IMR-90 (cell line): ENCODE results near the gene PRTG. TPM values are rescaled to one million over a fixed set of nuclear protein-coding genes. Genes with fewer than 3 reads are reported as not detected.

Experiments
- ATAC-seq: fragments of 200-7000 bp; cut with Tn5 transposase; 2 replicates; pipeline ENCODE4 v1.9.1; 2020; ENCODE audit warnings: low read depth, mild to moderate bottlenecking, moderate library complexity
- BruUV-seq: library from RNA; stranded (reverse); fragments of 400-500 nt; replicated peaks from 2 replicates; lab custom pipeline; 2021; lab: Mats Ljungman, UMichigan
- CTCF ChIA-PET: fragments of 300-600 bp; formaldehyde crosslinking; extraction: SDS; loops from one replicate; lab custom pipeline; 2021; ENCODE audit warnings: antibody characterized with exemption; lab: Yijun Ruan, JAX
- POLR2A ChIA-PET: fragments of 300-600 bp; sonication (Branson Sonifier 250); formaldehyde crosslinking; loops from one replicate; lab custom pipeline; 2022; ENCODE audit warnings: antibody characterized with exemption; ENCODE audit not compliant: unreplicated experiment; lab: Charles Lee
- DNase-seq: peaks from one replicate; pipeline ENCODE4 v3.0.0; 2013
- H2AFZ ChIP-seq: replicated peaks from 2 replicates; pipeline ENCODE3; 2013; ENCODE audit warnings: low read length, mild to moderate bottlenecking; ENCODE audit not compliant: poor library complexity
- H2AK5ac ChIP-seq: 2 replicates; pipeline ENCODE4 v1.6.1; 2013; ENCODE audit warnings: low read depth, low read length, inconsistent platforms
- H2AK9ac ChIP-seq: replicated peaks from 2 replicates; pipeline ENCODE3; 2013; ENCODE audit warnings: mild to moderate bottlenecking, low read depth, low read length, moderate library complexity; ENCODE audit not compliant: poor library complexity
- H2BK120ac ChIP-seq: 2 replicates; pipeline ENCODE4 v1.6.1; 2013; ENCODE audit warnings: low read depth, low read length, inconsistent platforms
- H2BK15ac ChIP-seq: 3 replicates; pipeline ENCODE4 v1.6.1; 2013; ENCODE audit warnings: low read depth, low read length, inconsistent platforms
- H2BK20ac ChIP-seq: 2 replicates; pipeline ENCODE4 v1.6.1; 2013; ENCODE audit warnings: low read depth, mild to moderate bottlenecking, inconsistent platforms, low read length, moderate library complexity
- H2BK5ac ChIP-seq: 2 replicates; pipeline ENCODE4 v1.6.1; 2013; ENCODE audit warnings: mild to moderate bottlenecking, low read depth, low read length, inconsistent platforms; ENCODE audit not compliant: poor library complexity, severe bottlenecking
- H3K14ac ChIP-seq: replicated peaks from 2 replicates; pipeline ENCODE4 v1.6.1; 2013; ENCODE audit warnings: low read depth, low read length, inconsistent platforms
- H3K18ac ChIP-seq: 2 replicates; pipeline ENCODE4 v1.6.1; 2013; ENCODE audit warnings: low read depth, low read length, control low read depth
- H3K23ac ChIP-seq: 2 replicates; pipeline ENCODE4 v1.6.1; 2013; ENCODE audit warnings: low read depth, low read length, inconsistent platforms
- H3K27ac ChIP-seq: 2 replicates; pipeline ENCODE4 v1.5.1; 2013; ENCODE audit warnings: mild to moderate bottlenecking, control low read depth, low read length; ENCODE audit not compliant: insufficient read depth
- H3K27me3 ChIP-seq: 2 replicates; pipeline ENCODE4 v1.6.1; 2013; ENCODE audit warnings: low read length; ENCODE audit not compliant: control insufficient read depth, insufficient read depth
- H3K36me3 ChIP-seq: 2 replicates; pipeline ENCODE4 v1.6.1; 2013; ENCODE audit warnings: low read length, mixed read lengths; ENCODE audit not compliant: control insufficient read depth, insufficient read depth
- H3K4ac ChIP-seq: 2 replicates; pipeline ENCODE4 v1.6.1; 2013; ENCODE audit warnings: low read depth, low read length, inconsistent platforms
- H3K4me1 ChIP-seq: 2 replicates; pipeline ENCODE4 v1.6.1; 2013; ENCODE audit warnings: low read length, mixed read lengths; ENCODE audit not compliant: control insufficient read depth, insufficient read depth
- H3K4me2 ChIP-seq: 2 replicates; pipeline ENCODE4 v1.6.1; 2013; ENCODE audit warnings: low read depth, mild to moderate bottlenecking, control low read depth, low read length, moderate library complexity
- H3K4me3 ChIP-seq: 2 replicates; pipeline ENCODE4 v1.5.1; 2013; ENCODE audit warnings: low read depth, mild to moderate bottlenecking, control low read depth, low read length, moderate library complexity; ENCODE audit not compliant: insufficient read depth
- H3K56ac ChIP-seq: 2 replicates; pipeline ENCODE4 v1.6.1; 2013; ENCODE audit warnings: low read length, inconsistent platforms; ENCODE audit not compliant: insufficient read depth; ENCODE audit errors: extremely low read depth
- H3K79me1 ChIP-seq, 2 experiments: 2 replicates each; pipeline ENCODE4 v1.6.1; 2013; ENCODE audit warnings: low read length in 2 of 2, inconsistent platforms in 1 of 2, low read depth in 1 of 2
- H3K9ac ChIP-seq: 2 replicates; pipeline ENCODE4 v1.6.1; 2013; ENCODE audit warnings: low read depth, low read length, control low read depth
- H3K9me1 ChIP-seq: 2 replicates; pipeline ENCODE4 v1.6.1; 2013; ENCODE audit warnings: low read length, inconsistent platforms; ENCODE audit not compliant: insufficient read depth
- H3K9me3 ChIP-seq: 2 replicates; pipeline ENCODE4 v1.6.1; 2013; ENCODE audit warnings: low read length; ENCODE audit not compliant: control insufficient read depth, insufficient read depth
- H4K20me1 ChIP-seq: 2 replicates; pipeline ENCODE4 v1.6.1; 2013; ENCODE audit warnings: low read length, inconsistent platforms; ENCODE audit not compliant: insufficient read depth
- H4K5ac ChIP-seq: 2 replicates; pipeline ENCODE4 v1.6.1; 2013; ENCODE audit warnings: mild to moderate bottlenecking, low read depth, low read length, control low read depth
- H4K8ac ChIP-seq, 2 experiments: 2 replicates each; pipeline ENCODE4 v1.6.1; 2013; ENCODE audit warnings: low read depth in 2 of 2, low read length in 2 of 2, control low read depth in 1 of 2, inconsistent platforms in 1 of 2
- H4K91ac ChIP-seq: 2 replicates; pipeline ENCODE4 v1.6.1; 2013; ENCODE audit warnings: low read depth, low read length, inconsistent platforms; ENCODE audit not compliant: insufficient read depth
- BHLHE40 ChIP-seq: fragments of 150-350 bp; IDR thresholded peaks from 2 replicates; pipeline ENCODE4 v1.6.1; 2016; ENCODE audit warnings: mild to moderate bottlenecking, low read depth, low read length
- CEBPB ChIP-seq: IDR thresholded peaks from 2 replicates; pipeline ENCODE4 v1.6.1; 2012; ENCODE audit warnings: low read depth, low read length, improper control_type of control experiment
- CHD1 ChIP-seq: IDR thresholded peaks from 2 replicates; pipeline ENCODE4 v1.6.1; 2012; ENCODE audit warnings: low read depth, low read length, improper control_type of control experiment
- FOS ChIP-seq: fragments of 150-350 bp; IDR thresholded peaks from 2 replicates; pipeline ENCODE4 v1.6.1; 2016; ENCODE audit warnings: low read depth, low read length
- MAFK ChIP-seq: IDR thresholded peaks from 2 replicates; pipeline ENCODE4 v1.6.1; 2012; ENCODE audit warnings: low read depth, low read length, improper control_type of control experiment
- MAZ ChIP-seq: IDR thresholded peaks from 2 replicates; pipeline ENCODE4 v1.6.1; 2012; ENCODE audit warnings: low read depth, mild to moderate bottlenecking, low read length, improper control_type of control experiment, moderate library complexity, borderline replicate concordance
- MXI1 ChIP-seq: IDR thresholded peaks from 2 replicates; pipeline ENCODE4 v1.6.1; 2012; ENCODE audit warnings: low read depth, mild to moderate bottlenecking, low read length, moderate library complexity, borderline replicate concordance
- NFE2L2 ChIP-seq: fragments of 150-350 bp; IDR thresholded peaks from 2 replicates; pipeline ENCODE4 v1.6.1; 2016; ENCODE audit warnings: low read depth, mild to moderate bottlenecking, low read length
- POLR2A ChIP-seq: IDR thresholded peaks from 2 replicates; pipeline ENCODE4 v1.6.1; 2012; ENCODE audit warnings: mild to moderate bottlenecking, low read depth, low read length
- RAD21 ChIP-seq: IDR thresholded peaks from 2 replicates; pipeline ENCODE4 v1.6.1; 2012; ENCODE audit warnings: low read length, improper control_type of control experiment
- RCOR1 ChIP-seq: IDR thresholded peaks from 2 replicates; pipeline ENCODE4 v1.6.1; 2012; ENCODE audit warnings: mild to moderate bottlenecking, low read length, improper control_type of control experiment; ENCODE audit not compliant: insufficient replicate concordance
- RFX5 ChIP-seq: IDR thresholded peaks from 2 replicates; pipeline ENCODE4 v1.8.0; 2012; ENCODE audit warnings: low read depth, mild to moderate bottlenecking, low read length, moderate library complexity
- SMC3 ChIP-seq: fragments of 150-350 bp; IDR thresholded peaks from 2 replicates; pipeline ENCODE4 v1.6.1; 2016; ENCODE audit warnings: low read depth, mild to moderate bottlenecking, antibody characterized with exemption, low read length, moderate library complexity
- WGBS, 2 experiments: methylation state at CpG; one replicate each; pipeline versions ENCODE4 v1.1.5 to v1.1.7; 2013; ENCODE audit warnings: missing lambda C conversion rate in 2 of 2; ENCODE audit not compliant: insufficient read length in 1 of 2; ENCODE audit errors: extremely low coverage in 2 of 2; 5-methylcytosine and 5-hydroxymethylcytosine counted together
- dilution Hi-C: fragments of 300-500 bp; cut with HindIII; formaldehyde crosslinking; loops from one replicate; pipeline ENCODE4 v1.14.3; 2018; ENCODE audit warnings: low sequenced_read_pairs; ENCODE audit not compliant: unreplicated experiment
- in situ Hi-C: fragments of 300-500 bp; cut with MboI; formaldehyde crosslinking; loops from 3 replicates; pipeline ENCODE4 v1.14.3; 2019; ENCODE audit warnings: low sequenced_read_pairs, inconsistent platforms, mixed read lengths
- intact Hi-C: fragments of 100-400 bp; cut with micrococcal nuclease; formaldehyde crosslinking; loops from 2 replicates; pipeline ENCODE4 v1.10.0; 2022
- polyA plus RNA-seq, 3 experiments: library from polyadenylated mRNA; depleted of rRNA; stranded (reverse); fragments of >200 nt; gene quantifications; 2 replicates each; pipeline ENCODE4 v1.2.3, GENCODE V29; 2012; ENCODE audit warnings: low replicate concordance in 1 of 3
- total RNA-seq: library from RNA; depleted of rRNA; stranded (reverse); fragments of >200 nt; gene quantifications from 2 replicates; pipeline ENCODE4 v1.2.3, GENCODE V29; 2012
- TF ChIP-seq, protein P1 (sequence below): conservative IDR thresholded peaks from 2 replicates; pipeline ENCODE4 v1.5.1; 2012; ENCODE audit warnings: mild to moderate bottlenecking, low read depth, low read length, improper control_type of control experiment
- TF ChIP-seq, protein P2 (sequence below): fragments of 150-350 bp; IDR thresholded peaks from 2 replicates; pipeline ENCODE4 v1.6.1; 2017; ENCODE audit warnings: mild to moderate bottlenecking, antibody characterized with exemption, low read length, low read depth
- TF ChIP-seq, protein P3 (sequence below): fragments of 150-350 bp; IDR thresholded peaks from 2 replicates; pipeline ENCODE4 v1.6.1; 2016; ENCODE audit warnings: low read depth, mild to moderate bottlenecking, low read length, moderate library complexity, borderline replicate concordance

The PRTG gene
- total and polyA plus RNA-seq, 2 of the 4 experiments (the other 2 are of a cell fraction), result 0.99 to 1.4 TPM

DNA sequence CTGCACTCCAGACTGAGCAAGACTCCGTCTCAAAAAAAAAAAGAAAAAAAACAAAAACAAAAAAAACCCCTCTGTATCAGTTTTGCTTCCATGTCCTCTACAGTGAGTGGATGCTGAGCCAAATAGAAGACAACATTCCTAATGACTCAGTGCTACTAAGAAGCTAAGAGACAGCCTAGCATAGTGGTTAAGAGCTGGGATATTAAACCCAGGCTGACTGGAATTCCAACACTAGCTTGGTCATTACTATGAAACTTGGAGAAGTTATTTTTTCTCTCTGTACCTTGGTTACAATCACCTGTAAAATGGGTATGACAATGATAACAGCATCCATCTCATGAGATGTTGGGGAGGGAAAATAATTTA is 93.9 kb downstream of the PRTG start:
- dilution Hi-C loops (no loop called here), intact Hi-C loops (loop anchor here (2.0 kb wide), 4 partner anchors 248 to 780 kb away; no protein-coding TSS in a partner anchor), in situ Hi-C loops (loop anchor here (10.0 kb wide), 2 partner anchors 266 to 434 kb away; no protein-coding TSS in a partner anchor)
- Histone ChIP-seq H3K4me2 (no peak overlapping the region), H3K4me1 (no peaks in the 10 kb centered on the region), H3K4ac (no peak overlapping the region), H3K18ac (no peak overlapping the region), H4K8ac (no peak overlapping the region), H2BK120ac (no peak overlapping the region), H3K27ac (no peak overlapping the region), H2BK5ac (no peak overlapping the region), H3K9me3 (no peaks in the 10 kb centered on the region), H3K14ac (no peak overlapping the region), H2BK15ac (no peak overlapping the region), H4K5ac (no peak overlapping the region), H3K23ac (no peak overlapping the region), H4K91ac (no peak overlapping the region), H2AFZ (no peak overlapping the region), H3K27me3 (no peaks in the 10 kb centered on the region), H2AK9ac (no peak overlapping the region), H2AK5ac (no peak overlapping the region), H2BK20ac (no peak overlapping the region), H4K20me1 (no peaks in the 10 kb centered on the region), H3K56ac (no peak overlapping the region), H3K9ac (no peak overlapping the region), H3K36me3 (no peaks in the 10 kb centered on the region), H3K9me1 (no peaks in the 10 kb centered on the region), H3K79me1 (no peaks in the 10 kb centered on the region), H3K4me3 (no peak overlapping the region)
- ATAC-seq (peak; percentile 94), DNase-seq (peak; percentile 80)
- no peak for TF ChIP-seq MAFK
- TF ChIP-seq, protein P1, sequence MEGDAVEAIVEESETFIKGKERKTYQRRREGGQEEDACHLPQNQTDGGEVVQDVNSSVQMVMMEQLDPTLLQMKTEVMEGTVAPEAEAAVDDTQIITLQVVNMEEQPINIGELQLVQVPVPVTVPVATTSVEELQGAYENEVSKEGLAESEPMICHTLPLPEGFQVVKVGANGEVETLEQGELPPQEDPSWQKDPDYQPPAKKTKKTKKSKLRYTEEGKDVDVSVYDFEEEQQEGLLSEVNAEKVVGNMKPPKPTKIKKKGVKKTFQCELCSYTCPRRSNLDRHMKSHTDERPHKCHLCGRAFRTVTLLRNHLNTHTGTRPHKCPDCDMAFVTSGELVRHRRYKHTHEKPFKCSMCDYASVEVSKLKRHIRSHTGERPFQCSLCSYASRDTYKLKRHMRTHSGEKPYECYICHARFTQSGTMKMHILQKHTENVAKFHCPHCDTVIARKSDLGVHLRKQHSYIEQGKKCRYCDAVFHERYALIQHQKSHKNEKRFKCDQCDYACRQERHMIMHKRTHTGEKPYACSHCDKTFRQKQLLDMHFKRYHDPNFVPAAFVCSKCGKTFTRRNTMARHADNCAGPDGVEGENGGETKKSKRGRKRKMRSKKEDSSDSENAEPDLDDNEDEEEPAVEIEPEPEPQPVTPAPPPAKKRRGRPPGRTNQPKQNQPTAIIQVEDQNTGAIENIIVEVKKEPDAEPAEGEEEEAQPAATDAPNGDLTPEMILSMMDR, result no peak
- no peak for TF ChIP-seq RCOR1
- TF ChIP-seq SMC3, result no peak
- TF ChIP-seq POLR2A, result no peak
- TF ChIP-seq RFX5, result no peak
- TF ChIP-seq MXI1, result no peak
- TF ChIP-seq FOS, result no peak
- TF ChIP-seq, protein P2, sequence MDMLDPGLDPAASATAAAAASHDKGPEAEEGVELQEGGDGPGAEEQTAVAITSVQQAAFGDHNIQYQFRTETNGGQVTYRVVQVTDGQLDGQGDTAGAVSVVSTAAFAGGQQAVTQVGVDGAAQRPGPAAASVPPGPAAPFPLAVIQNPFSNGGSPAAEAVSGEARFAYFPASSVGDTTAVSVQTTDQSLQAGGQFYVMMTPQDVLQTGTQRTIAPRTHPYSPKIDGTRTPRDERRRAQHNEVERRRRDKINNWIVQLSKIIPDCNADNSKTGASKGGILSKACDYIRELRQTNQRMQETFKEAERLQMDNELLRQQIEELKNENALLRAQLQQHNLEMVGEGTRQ, result no peak
- no peak for TF ChIP-seq MAZ
- TF ChIP-seq RAD21, result no peak
- no peak for TF ChIP-seq BHLHE40
- TF ChIP-seq, protein P3, sequence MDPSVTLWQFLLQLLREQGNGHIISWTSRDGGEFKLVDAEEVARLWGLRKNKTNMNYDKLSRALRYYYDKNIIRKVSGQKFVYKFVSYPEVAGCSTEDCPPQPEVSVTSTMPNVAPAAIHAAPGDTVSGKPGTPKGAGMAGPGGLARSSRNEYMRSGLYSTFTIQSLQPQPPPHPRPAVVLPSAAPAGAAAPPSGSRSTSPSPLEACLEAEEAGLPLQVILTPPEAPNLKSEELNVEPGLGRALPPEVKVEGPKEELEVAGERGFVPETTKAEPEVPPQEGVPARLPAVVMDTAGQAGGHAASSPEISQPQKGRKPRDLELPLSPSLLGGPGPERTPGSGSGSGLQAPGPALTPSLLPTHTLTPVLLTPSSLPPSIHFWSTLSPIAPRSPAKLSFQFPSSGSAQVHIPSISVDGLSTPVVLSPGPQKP, result no peak
- no peak for TF ChIP-seq NFE2L2
- no peak for TF ChIP-seq CHD1
- no peak for TF ChIP-seq CEBPB
- no TSS peak for BruUV-seq
- ChIA-PET POLR2A (no interaction called here), CTCF (interaction anchor here (0.5 to 1.7 kb wide), 11 partner anchors 10 to 465 kb away, joined by 3 to 11 read pairs (median 4); partner anchors contain the start of genes PIGB and PIGBOS1)
- no CpG with 5 or more reads among the region's 1 CpG for WGBS, 2 experiments
